ENCODE measurements around the gene ST3GAL4. TPM values are rescaled to one million over a fixed set of nuclear protein-coding genes. Genes with fewer than 3 reads are reported as not detected.
"Not testable (repeated sequence)": the region's sequence is repeated elsewhere in the genome, so short reads cannot be mapped to it uniquely, and the experiment has no call there.

Gene ST3GAL4
- total RNA-seq, 1 donor = 37.7 TPM

DNA sequence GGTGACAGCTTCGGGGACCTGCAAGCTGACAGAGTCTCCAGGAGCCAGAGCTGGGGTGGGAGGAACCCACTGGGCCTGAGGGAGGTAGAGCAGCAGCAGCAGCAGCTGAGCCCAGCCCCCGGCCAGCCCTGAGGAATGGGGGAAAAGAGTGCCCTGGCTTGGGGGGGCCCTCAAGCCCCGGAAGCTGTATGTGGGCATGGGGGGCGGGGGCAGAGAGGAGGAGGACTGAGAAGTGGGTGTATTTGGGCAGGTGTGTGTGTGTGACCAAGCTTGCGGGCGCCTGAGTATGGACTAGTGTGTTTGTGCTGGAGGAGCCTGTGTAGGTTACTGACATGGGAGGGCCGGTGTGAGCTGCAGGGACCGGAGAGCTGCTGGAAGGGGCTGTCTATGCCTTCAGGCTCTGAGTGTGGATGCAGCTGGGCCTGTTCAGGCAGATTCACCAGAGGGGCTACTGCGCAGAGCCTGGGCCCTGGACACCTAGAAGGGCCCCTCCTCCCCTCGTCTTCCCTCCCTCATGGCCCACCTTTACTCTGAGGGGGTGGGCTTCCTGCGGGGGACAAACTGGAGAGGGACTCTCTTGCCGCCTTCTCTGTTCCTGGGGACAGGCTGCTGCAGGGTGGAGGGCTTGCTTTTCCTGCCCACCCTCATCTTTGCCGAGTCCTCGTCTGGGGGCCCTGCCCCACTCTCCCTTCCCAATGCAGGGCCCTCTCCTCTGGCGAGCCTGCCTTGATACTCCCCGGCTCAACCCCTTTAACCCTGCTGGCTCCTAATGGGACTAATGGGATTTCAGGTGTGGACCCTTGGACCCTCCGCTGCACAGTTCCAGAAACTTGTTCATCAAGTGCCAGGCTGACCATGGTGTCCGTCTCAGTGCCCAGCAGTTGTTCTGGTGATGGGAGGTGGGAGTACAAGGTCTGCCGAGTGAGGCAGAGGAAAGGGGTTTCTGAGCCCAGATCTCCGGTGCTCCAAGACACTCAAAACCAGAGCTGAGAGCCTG lies 28.2 kb downstream of the ST3GAL4 start:
- DNase-seq (ENCODE audit: low read depth in 2 of 3, low spot score in 2 of 3) = no peak

DNA sequence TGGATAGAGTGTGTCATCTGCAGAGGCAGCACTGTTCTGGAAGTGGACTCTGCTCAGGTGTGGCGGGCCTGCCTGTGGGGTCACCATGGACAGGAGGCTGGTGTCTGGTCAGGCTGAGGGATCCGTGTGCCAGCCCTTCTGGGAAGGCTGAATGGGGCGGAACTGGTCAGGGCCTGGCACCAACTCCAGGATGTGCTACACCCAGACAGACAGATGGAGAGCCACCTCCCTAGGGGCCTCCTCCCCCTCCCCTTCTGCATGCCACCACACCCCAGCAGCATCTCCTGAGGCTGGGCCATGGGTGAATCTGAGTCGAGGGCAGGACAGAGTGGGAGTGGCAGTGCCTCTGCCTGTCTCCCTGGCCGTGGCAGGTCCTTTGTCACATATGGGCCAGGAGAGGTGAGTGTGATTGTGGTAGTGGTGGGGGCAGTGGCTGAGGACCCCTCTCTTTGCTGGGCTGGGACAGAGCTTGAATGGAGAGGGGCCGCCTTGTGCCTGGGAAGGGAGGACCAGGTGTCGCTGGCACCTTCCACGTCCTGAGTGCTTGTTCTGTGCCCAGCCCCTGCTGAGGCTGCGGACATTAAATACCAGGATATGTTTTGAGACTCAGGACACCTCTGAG lies 29.1 kb downstream of the ST3GAL4 start:
- DNase-seq (ENCODE audit: low read depth in 2 of 3, low spot score in 2 of 3) = no peak

DNA sequence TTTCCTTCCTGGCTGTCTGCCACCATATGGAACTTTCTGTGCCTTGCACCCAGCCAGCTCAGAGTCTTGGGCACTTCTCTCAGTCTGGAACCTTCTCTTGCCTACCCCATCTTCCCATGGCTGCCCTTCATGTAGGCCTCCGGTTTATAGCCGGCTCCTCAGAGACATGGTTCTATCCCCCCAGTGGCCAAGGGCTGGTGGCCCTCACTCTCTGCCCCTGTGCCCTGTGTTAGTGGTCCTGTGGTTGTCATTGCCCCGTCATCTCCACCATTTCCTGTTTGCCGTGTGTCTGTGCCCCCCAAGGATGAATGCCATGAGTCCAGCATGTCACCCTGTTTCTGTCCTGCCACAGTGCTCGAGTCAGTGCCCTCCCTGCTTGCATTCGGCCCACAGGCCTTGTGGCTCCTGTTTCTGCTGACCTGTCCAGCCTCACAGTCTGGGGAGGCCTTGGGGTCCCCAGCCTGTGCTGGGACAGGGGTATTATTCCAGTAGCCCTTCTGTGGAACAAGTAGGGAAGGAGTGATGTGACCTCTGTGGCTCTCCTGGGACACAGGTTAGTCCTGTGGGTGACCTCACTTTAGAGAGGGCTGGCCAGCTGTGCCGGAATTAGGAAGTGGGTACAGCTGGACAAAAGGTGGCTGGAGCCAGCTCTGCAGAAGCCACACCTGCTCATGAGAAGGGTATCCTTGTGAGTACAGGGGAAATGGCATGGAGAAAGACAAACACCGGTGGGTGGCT lies 30.7 kb downstream of the ST3GAL4 start:
- DNase-seq (ENCODE audit: low read depth in 2 of 3, low spot score in 2 of 3) = no peak

DNA sequence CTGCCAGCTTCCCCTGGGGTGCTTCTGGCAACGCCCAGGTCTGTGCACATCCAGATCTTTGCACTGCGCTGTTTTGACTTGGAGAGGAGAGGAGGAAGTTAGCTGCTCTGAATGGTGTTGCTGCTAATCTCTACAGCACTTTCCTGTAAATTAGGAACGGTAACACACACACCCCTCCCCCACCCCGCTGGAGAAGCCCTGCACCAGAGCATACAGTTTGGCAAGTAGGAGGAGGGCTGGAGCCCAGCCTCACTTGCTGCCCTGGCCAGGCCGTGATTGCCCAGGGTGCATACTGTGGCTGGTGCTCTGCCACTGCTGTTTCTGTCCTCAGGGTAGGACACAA lies 31.2 kb downstream of the ST3GAL4 start:
- peak in 2 of 3 donors; percentile 56 to 77 for DNase-seq (ENCODE audit: low read depth in 2 of 3, low spot score in 2 of 3)

DNA sequence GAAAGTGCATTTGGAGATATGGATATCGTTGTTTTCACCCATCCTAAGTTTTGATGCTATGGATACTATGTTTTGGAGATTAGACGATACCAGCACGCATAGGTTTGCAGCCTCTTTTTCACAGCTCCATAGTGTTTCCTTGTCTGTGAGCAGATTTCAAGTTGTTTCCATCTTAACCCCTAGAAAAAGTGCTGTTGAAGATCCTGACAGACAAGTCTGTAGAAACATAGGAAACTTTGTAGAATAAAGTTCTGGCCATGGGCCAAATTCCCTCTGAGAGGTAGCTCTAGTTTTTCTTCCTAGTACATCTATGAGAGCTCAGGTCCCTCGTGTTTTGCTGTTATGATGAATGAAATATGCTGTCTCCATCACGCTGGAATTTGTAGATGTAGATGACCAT lies 32.4 kb downstream of the ST3GAL4 start:
- no peak for DNase-seq (ENCODE audit: low read depth in 2 of 3, low spot score in 2 of 3)

DNA sequence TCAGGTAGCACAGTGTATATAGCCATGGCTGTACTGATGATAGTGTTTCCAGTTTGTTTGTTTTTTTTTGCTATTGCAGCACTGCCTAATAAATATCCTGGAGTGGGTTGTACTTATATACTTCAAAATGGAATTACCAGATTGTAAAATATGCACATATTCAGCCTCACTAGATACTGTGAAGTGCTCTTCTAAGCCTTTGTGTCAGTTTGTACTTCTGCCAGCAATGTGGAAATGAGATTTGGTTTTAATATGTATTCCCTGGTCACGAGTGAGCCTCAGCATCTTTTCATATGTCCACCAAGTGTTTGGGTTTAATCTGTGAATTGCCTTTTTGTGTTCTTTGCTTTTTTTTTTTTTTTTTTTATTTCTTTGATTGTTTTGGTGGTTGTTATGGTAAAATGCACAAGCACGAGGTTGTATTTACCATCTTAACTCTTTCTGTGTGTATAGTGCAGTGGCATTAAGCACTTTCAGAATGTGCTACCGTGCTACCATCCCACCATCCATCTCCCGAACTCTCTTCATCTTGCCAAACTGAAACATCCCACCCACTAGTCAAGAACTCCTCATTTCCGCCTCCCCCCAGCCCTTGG lies 34.9 kb downstream of the ST3GAL4 start:
- DNase-seq (ENCODE audit: low read depth in 2 of 3, low spot score in 2 of 3) = peak in 1 of 3 donors; percentile 42

DNA sequence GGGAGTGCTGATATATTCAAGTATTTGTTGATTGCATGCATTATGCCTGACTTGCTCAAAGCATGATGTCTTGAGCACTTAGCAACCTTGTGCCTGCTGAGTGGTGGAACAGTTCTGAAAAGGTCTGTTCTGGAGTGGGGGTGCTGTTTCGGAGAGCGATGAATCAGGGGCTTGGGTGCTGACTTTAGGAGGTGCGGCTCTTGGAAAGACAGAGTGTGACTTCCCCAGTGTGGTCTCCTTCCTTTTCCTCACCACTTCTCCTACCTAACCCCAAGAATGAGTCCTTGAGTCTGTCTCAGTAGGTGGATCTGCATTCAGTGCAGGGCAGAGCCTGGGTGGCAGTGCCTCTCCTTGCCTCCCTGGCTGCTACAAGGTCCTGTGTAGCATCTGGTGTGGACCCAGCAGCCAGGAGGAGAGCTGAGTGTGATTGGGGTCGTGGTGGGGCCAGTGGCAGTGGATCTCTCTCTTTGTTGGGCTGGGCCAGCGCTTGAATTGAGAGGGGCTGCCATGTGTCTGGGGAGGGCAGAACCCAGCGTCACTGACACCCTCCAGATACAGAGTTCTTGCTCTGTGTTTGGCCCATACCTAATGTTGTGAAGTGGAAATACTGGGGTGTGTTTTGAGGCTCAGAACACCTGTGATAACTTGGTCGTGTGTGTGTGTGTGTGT lies 35.9 kb downstream of the ST3GAL4 start:
- no peak for DNase-seq (ENCODE audit: low read depth in 2 of 3, low spot score in 2 of 3)

DNA sequence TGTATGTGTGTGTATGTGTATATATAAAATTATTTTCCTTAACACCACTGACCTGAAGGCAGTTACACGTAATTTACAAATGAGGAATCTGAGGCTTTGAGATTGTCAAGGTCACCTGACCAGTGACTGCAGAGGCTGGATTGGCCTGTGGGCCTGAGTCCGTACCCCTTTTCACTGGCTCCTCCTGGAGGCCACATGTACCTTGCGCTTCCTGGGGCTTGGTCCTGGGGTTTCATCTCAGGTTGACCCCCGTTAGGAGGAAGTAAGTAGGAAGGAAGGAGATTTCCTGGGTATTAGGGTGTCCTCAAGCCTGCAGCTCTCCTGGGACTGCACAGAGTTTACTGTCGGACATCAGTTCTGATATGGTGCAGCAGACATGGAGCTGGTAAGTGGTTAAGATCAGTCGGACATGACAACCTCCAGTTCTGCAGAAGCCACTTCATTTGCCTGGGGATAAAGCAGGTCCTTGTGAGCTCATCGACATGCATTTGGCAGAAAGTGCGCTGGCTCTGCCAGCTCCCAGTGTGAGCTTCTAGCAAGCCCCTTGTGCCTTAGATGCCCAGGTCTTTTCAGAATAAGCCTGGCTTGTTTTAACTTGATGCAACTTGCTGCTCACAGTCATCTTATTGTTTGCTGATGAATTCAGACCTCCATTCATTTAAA lies 36.6 kb downstream of the ST3GAL4 start:
- peak in 2 of 3 donors; percentile 54 to 64 for DNase-seq (ENCODE audit: low read depth in 2 of 3, low spot score in 2 of 3)

DNA sequence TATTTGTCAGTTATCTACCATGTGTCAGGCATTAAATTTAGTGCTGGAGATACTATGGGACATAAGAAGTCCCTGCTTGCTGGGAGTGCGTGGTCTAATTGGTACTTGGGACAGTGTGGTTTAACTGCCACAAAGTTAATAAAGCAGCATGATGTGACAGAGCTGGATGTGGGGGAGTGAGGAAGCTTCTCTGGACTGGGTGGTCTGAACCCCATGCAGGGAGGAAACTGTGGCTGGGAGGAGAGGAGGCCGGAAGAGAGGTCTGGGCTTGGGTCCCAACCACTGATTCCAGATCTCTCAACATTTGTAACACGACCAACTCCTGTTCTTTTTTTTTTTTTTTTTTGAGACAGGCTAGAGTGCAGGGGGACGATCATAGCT lies 37.1 kb downstream of the ST3GAL4 start:
- peak in 1 of 3 donors; percentile 76 for DNase-seq (ENCODE audit: low read depth in 2 of 3, low spot score in 2 of 3)

DNA sequence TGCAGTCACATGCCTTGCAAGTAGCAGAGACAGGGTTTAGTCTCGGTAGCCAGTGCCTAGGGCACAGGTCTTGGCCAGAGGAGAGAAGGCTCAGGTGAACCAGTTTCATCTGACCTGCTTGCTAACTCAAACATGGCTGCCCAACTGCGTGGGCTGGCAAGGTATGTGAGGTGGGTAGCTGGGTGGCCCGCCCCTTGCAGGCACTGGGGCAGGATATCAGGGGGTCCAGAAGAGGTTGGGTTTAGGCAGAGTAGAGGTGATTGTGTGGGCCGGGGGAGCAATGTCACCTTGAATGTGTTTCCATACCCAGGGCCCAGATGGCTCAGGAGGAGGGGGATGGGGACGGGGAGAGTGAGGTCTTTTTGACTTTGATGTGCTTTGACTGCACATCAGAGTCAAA lies 37.7 kb downstream of the ST3GAL4 start:
- no peak for DNase-seq (ENCODE audit: low read depth in 2 of 3, low spot score in 2 of 3)

DNA sequence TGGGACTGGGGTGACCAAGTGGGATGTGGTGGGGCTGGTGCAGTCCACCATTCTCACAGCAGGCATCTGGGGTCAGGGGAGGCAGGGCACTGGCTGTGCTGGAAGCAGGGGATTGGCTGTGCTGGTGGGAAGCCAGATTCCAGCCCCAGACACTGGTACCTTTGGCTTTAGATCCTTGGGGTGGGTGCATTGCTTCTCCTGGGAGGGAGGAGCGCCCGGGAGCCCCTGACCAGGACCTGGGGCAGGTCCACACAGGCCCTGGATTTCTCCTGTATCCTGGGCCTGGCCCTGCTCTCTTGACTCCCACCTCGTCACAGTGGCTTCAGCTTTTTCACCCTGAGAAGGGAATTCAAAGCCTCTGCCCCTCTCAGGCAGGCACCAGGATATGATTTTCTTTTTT lies 38.5 kb downstream of the ST3GAL4 start:
- no peak for DNase-seq (ENCODE audit: low read depth in 2 of 3, low spot score in 2 of 3)

DNA sequence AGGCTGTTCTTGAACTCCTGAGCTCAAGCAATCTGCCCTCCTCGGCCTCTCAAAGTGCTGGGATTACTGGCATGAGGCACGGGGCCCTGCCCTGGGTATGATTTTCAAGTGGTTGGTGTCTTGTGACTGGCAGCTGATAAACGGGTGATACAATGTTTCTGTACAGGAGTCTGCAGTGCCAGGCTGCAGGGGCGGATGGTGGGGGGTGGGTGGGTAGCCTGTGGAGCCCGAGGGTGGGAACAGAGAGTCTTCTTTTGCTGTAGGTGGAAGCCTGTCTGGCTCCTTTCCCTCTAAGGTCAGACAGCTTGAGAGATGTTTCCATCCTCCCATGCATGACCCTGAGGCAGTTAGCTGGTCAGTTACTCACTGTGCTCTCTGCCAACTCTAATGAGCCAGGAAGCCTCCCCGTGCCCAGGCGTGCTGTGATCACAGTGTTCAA lies 39.2 kb downstream of the ST3GAL4 start:
- DNase-seq (ENCODE audit: low read depth in 2 of 3, low spot score in 2 of 3) = not testable (repeated sequence)

DNA sequence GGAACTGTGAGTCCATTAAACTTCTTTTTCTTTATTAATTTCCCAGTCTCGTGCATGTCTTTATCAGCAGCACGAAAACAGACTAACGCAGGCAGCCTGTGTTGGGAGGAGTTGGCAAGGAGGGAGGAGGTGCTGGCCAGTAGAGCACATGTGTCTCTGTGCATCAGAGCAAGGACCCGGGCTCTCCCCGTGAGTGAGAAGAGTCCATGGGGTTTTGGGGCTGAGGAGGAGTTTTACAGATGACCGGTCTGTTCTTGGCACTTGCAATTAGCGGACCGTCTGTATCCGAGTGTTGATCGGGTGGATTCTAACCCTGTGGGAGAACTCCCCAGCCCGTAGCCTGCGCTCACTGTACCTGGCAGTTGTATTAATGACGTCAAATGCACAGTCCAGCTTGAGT lies 40.3 kb downstream of the ST3GAL4 start:
- not testable (repeated sequence) for DNase-seq (ENCODE audit: low read depth in 2 of 3, low spot score in 2 of 3)

DNA sequence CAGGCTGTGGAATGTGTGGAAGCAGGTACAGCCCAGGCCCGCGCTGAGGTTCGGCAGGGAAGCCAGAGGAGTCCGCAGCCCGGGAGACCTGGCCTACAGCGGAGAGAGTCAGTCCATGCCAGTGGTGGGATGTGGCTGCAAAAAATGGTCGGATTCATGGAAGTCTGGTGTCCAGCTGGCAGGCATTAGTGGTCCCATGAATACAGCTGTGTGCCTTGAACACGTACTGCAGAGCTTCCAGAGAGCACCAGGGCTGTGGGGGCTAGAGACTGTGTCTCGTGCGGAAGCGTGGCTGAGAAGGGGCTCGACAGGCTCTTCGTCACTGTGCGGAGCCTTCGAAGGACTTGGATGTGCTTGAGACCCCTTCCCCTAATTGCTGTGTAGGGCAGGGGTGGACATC lies 40.8 kb downstream of the ST3GAL4 start:
- DNase-seq (ENCODE audit: low read depth in 2 of 3, low spot score in 2 of 3) = not testable (repeated sequence)

DNA sequence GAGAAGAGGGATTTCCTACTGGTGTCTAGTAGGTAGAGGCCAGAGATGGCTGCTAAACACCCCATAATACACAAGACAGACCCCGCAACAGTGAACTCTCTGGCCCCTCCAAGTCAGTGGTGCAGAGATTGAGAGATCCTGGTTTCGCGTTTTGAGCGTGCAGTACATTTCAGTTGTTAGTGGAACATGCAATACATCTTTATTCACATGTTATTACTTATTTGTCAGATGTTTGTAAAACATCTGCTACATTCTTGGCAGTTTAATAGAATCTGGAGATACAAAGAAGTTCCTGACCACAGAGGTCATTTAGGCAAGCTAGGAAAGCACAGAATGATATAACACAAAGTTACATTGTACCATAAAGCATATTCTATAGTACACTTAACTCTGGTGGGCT lies 41.5 kb downstream of the ST3GAL4 start:
- DNase-seq (ENCODE audit: low read depth in 2 of 3, low spot score in 2 of 3) = no peak

DNA sequence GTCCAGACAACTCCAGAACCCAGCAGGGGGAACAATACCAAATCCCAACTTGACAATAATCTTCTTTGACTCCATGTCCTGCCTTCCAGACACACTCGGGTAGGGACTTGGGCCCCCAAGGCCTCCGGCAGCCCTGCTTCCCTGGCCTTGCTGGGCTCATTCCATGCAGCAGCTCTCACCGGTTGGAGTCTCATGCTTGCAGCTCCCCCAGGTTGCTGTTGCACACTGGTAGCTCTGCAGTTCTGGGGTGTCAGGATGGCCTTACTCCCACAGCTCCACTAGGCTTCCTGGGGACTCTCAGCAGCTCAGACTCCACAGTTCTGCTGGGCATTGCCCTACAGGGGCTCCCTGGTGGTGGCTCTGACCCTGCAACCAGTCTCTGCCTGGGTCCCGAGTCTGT lies 42.8 kb downstream of the ST3GAL4 start:
- no peak for DNase-seq (ENCODE audit: low read depth in 2 of 3, low spot score in 2 of 3)

DNA sequence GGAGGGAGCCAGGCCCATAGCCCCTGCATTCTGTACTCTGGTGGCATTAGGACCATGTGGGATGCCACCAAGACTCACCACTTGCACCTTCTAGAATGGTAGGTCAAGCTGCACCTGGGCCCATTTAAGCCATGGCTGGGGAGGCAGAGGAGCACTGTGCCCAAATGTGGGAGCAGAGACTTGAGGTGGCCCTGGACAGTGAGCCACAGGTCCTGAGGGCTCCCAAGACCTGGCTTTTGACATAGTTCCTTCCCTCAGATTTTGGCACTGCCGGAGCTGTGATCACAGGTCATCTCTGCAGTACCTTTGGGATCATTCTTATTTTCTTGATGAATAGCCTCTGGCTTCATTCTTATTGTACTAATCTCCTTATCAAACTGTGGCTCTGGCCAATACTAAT lies 43.2 kb downstream of the ST3GAL4 start:
- DNase-seq (ENCODE audit: low read depth in 2 of 3, low spot score in 2 of 3) = no peak

DNA sequence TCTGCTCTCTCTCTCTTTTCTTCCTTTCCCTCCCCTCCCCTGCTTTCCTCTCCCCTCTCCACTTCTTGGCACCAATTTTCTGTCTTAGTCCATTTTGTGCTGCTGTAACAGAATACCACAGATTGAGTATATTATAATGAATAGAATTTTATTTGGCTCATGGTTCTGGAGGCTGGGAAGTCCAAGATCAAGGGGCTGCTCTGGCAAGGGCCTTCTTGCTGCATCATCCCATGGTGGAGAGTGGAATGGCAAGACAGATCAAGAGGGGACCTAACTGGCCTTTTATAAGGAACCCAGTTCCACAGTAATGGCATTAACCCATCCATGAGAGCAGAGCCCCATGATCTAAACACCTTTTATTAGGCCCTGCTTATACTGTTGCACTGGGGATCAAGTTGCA lies 44.5 kb downstream of the ST3GAL4 start:
- DNase-seq (ENCODE audit: low read depth in 2 of 3, low spot score in 2 of 3) = no peak

DNA sequence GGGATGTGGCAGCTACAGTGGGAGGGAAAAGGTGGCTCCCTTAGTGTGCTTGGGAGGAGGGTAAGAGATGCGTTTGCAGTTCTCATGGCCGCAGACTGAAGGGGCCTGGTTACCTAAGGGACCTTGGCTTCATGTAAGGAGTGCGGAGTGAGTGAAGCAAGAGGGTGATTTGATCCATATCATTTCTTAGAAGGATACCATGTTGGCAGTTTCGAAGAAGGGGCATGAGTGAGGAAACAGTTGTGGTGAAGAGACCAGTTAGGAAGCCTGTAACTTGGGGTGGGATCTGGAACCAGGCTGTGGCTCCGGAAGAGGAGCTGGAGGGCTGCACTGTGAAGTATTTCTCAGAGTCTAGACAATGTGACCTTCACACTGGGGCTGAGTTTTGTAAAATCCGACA lies 45.0 kb downstream of the ST3GAL4 start:
- no peak for DNase-seq (ENCODE audit: low read depth in 2 of 3, low spot score in 2 of 3)

DNA sequence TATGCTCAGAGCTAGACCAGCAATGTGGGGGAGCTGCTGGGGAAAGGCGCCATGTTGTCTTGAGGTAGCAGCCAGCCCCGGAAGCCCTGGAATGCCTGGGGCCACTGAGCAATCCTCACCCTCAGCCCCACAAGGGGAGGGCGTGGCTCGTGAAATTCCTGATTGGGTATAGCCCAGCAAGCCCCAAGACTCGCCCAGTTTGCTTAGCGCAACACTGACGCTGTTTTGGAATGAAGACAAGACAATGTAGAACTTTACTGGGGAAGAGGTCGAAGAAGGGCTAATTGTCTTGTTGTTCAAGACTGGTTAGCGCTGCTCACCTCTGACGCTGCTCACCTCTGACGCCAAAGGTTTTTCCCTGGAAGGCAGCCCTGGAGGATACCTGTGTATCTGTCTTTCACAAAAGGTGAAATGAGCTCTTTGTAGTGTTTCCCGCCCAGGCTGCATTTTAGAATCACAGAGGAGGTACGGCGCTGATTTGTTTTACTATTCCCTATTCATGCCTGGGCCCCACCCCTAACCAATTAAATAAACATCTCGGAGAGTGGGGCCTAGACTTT lies 47.6 kb downstream of the ST3GAL4 start:
- DNase-seq (ENCODE audit: low read depth in 2 of 3, low spot score in 2 of 3) = no peak
